Stimulated activated CD4-positive, alpha-beta T cell treated with anti-CD3 and anti-CD28 coated beads, Interleukin-4, amount 100 ng/mL, for 4 hours (primary cell): ENCODE data around the gene ST8SIA2.

ENCODE experiments used
- DNase-seq, 2 experiments: peaks; one replicate each; pipeline ENCODE4 v3.0.0-alpha.2; 2020

ST8SIA2 gene

GRCh38 chr15:92399271-92399950 is 5.7 kb downstream of the ST8SIA2 start:
- DNase-seq: no peak

DNA sequence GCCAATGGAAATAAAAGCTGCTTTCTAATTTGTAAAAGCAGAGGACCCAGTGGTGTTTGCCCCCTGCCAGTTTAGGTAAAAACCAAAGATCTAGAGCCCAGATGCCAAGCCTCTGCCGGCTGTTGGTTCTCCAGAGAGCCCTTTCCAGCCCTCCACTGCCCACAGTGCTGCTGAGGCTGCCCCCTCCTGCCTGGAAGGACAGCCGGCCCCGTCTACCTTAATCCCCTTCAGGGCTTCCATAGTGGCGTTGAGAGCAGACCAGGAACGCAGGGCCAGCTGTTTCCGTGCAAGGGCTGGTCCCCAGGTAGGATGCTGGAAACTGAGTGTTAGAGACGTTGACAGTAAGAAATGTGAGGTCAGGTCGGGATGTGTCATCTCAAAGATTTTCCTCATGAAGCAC is 6.9 kb downstream of the ST8SIA2 start:
- DNase-seq: no peak

DNA sequence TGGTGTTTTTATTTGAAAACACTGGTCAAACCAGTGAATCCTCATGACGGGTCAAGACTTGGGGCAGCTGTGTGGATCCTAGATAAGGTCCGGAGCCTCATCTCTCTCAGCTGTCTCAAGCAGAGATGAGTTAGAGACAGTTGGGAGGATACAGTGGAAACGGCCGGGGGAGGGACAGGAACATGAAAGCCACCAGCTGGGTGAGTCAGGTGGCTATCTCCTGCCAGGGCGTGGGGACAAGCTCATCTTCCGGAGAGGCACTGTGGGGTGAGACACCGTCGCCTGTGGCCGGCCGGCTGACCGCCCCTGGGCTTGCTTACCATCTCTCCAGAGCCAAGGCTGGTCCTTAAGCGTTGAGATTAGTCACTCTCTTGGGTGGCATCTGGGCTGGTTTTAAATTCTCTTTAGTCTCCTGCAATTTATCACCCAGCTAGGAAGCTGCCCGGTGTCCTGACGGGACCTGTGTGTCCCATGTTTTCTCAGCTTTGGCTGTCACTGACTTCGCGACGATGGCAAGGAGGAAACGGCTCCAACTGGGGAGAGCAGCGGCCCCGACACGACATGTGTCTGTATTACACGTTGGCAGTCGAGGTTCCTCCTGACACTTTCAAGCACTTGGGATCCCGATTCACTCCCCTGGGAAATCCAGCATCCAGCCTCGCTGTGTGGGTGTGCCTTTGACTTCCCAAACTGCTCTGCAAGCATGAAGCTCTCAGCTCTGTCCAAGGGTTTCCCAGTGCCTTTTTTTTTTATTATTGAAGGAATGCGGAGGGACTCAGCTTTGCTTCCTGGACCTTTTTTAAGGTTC is 7.5 kb downstream of the ST8SIA2 start:
- no peak for DNase-seq

DNA sequence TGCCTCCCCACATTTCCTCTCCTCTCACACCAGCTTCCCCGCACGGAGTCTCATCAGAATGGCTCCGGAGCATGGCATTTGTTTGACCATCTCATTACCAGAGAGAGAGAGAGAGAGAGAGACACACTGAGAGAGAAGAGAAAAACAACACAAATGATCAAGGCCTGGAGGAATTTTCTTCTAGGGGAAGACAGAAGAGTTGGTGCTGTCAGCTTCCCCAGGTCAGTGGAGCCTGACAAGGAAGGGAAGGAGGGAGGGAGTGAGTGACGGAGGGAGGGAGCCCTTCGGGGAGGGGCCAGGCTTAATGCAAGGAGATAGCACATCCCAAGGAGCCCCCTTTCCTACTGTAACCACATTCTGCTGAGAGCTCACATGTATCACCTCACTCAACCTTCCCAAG is 9.1 kb downstream of the ST8SIA2 start:
- no peak for DNase-seq

DNA sequence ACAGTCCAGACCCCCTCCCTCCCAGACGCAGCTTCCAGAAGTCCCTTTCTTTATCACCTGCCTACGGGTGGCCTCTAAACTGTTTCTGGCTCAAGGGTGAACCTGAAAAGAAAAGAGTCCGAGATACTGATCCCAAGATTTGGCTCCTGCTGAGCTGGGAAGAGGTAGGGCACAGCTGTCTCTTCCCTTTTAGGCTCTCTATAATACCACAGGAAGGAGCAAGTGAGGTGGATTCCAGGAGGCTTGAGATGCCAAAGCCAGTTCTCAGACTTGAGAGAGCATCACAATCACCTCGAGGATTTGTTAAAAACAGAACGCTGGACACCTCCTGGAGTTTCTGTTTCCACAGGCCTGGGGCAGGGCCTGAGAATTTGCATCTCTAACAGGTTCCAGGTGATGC is 12.3 kb downstream of the ST8SIA2 start:
- no peak for DNase-seq

DNA sequence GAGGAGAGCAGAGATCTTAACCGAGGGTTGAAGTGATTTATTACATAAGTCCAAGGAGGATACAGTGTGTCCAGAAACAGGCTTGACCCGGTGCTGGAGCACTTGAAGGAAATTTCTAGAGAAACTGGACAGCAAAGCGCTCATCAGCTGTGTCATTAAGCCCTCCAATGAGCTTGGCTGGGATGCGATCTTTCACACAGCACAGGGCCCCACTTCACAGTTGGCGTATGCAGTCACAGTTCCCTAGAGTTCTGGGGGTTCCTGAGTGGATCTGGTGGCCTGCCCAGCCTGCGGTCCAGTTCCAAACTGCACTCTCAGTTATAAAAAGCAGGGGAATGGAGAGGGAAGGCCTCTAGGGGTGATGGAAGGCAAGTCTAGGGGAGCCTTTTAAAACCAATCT is 13.6 kb downstream of the ST8SIA2 start:
- no peak for DNase-seq

DNA sequence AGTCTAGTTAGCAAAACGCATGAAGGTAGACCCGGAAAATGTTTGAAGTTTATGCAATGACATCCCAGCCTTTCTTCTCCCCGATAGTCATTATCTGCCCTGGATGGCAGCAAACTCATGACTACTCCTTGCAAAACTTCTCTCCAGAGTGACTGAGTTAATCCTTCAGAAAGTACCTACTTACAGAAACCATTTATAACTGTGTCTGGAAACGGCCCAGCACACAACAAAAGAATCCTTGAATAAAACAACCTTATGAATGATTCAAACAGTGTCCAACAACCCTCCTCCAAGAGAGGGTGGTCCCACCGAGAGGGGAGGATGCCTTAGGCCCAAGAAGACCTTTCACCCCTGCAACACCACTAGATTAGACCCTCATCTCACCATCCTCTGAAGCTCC is 14.2 kb downstream of the ST8SIA2 start:
- no peak for DNase-seq

GRCh38 chr15:92409006-92409405 is 15.3 kb downstream of the ST8SIA2 start:
- no peak for DNase-seq

- DNase-seq: no peak
Observed at GRCh38 chr15:92409521-92409920, 15.8 kb downstream of the ST8SIA2 start.

DNA sequence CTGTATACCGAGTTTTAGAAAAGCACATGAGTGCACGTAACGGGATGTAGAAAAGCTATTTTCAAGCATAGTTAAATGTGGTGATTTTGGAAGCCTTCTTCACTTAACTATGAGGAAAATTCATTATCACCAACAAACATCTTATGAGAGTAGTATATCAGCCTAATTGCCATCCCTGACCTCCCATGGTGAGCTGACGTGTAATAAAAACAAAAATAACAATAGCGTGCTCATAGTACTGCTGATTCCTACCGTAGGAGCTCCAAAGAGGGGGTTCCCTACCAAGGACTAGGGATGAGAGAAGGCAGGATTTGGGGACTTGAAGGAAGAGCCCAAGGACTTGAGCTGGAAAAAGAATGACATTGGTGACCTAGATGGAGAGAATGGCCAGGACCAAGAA is 16.9 kb downstream of the ST8SIA2 start:
- DNase-seq: no peak

- DNase-seq: no peak
Observed at GRCh38 chr15:92411256-92411655, 17.6 kb downstream of the ST8SIA2 start.

DNA sequence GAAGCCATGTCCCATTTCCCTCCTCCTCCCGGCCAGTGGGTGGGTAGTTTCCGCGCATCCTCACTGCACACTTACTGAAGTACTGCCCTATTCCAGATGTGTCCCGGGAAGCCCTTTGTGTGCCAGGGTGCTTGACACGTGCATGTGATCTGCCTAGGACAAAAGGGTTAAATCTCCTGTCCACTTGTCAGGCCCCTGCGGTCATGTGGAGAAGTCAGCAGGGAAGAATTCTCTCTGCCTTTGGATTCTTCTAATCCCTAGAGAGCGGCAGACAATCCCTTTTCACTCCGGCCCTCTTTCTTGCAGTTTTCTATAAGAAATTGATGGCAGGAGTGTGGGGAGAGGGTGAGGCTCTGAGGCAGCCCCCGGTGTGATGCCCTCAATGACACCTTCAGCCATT is 19.8 kb downstream of the ST8SIA2 start:
- DNase-seq: no peak

- no peak for DNase-seq
Observed at GRCh38 chr15:92415639-92416297, 22.1 kb downstream of the ST8SIA2 start.

GRCh38 chr15:92416557-92416956 is 22.9 kb downstream of the ST8SIA2 start:
- no peak for DNase-seq

DNA sequence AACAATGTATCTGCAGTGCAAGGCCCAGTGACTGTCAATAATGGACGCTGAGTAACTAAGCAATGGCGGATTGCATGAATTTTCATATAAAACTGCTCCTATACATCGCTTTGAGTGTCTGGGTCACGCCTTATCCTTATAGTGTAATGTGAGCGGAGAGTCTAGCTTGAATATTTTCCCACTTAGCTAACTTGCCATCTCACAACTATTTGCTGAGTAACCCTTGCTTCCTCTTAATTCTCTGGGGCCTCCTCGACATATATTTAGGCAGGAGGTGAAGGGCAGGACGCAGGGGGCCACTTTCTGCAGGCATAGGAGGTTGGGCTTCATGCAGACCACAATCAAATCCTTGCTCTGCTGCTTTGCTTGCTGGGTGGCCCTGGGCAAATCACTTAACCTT is 24.0 kb downstream of the ST8SIA2 start:
- DNase-seq: no peak

DNA sequence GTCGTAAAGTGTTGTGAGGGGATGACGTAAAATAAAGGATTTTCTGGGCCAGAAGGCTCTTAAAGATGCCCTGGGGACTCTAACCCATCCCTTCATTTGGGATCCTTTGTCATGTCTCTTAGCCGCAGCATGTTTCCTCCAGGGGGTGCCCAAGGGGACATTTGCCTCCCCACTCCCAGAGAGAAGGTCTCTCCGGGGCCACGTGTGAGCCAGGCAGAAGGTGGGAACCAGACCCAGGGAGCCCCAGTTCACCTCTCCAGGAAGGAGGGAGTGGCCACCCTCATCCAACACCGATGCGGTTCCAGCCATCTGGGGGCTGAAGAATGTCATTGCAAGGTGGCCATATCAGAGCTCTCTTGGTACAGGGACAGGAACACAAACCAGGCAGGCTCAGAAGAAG is 25.2 kb downstream of the ST8SIA2 start:
- DNase-seq: no peak

DNA sequence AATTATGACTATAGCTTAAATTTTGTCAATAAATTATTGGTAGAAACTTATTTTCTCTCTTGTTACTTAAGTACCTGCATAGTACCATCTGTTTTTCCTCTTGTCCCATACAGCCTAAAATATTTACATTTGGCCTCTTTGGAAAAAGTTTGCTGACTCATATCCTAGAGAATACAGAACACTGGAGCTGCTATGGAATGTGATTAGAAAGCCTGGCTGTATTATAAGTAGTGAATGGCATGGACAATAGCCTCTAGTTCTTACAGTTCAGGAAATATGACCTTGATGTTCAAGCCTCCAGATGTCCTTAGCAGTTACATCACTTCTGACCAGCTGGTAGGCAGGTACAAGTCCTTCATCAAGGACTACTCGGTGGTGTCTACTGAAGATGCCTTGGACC is 28.3 kb downstream of the ST8SIA2 start:
- no peak for DNase-seq

- no peak for DNase-seq
Observed at GRCh38 chr15:92425578-92426225, 32.0 kb downstream of the ST8SIA2 start.

GRCh38 chr15:92429378-92430068 is 35.8 kb downstream of the ST8SIA2 start:
- DNase-seq: no peak

GRCh38 chr15:92430069-92430440 is 36.4 kb downstream of the ST8SIA2 start:
- no peak for DNase-seq

- DNase-seq: no peak
Observed at GRCh38 chr15:92435145-92435544, 41.5 kb downstream of the ST8SIA2 start.

DNA sequence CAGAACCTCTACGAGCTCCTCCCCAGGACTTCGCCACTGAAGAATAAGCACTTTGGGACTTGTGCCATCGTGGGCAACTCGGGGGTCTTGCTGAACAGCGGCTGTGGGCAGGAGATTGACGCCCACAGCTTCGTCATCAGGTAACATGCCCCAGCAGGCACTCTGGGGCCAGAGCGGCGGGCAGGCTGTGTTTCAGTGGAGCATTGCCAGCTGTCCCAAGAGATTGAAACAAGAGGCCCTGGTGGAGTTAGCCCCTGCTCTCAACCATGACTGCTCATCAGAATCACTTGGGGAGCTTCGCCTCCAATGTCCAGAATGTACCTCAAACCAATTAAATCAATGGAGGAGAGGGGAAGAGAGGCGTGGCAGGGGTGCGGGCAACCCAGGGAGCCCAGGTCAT is 44.8 kb downstream of the ST8SIA2 start:
- no peak for DNase-seq

GRCh38 chr15:92443381-92443780 is 49.7 kb downstream of the ST8SIA2 start:
- DNase-seq: no peak
